Measurements from ENCODE around the gene EMC7.
"Not testable (repeated sequence)": the region's sequence is repeated elsewhere in the genome, so short reads cannot be mapped to it uniquely, and the experiment has no call there.

Gene EMC7

GRCh38 chr15:34101366-34102174, at the start of gene EMC7, which contains the start of gene PGBD4:
Gene EMC7 (minus strand): TSS chr15:34101862. CDS start chr15:34101839, 23 bp downstream.
Gene PGBD4 (plus strand): TSS chr15:34102083. CDS start chr15:34102532, 449 bp downstream.
- DNase-seq, result peak; percentile 98 to 99

DNA sequence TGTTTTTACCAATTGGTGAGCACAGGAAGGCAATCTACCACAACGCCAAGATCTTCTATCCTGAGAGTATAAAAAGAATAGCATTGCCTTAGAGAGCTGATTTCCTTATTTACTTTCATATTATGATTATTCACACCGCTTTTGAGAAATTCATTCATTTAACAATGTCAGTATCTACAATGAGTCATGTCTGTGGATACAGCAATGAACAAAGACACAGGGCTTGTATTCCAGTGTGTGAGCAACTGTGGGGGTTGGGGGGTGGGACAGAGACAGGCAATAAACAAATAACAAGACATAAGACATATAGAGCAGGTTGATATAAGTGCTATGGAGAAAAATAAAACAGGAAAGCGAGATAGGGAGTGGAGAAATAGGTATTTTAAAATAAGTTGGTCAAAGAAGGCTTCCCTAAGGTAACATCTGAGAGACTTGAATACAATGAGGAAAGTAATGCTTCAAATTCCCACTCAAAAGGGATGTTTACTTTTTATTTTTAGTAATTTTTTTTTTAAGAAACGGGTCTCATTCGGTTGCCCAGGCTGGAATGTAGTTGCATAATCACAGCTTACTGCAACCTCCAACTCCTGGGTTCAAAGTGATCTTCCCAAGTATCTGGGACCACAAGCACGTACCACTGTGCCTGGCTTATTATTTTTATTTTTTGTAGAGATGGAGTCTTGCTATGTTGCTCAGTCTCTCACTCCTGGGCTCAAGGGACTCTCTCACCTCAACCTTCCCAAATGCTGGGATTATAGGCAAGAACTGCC, 45.9 kb upstream of the EMC7 start:
- DNase-seq, result no peak

GRCh38 chr15:34133511-34133910, 31.8 kb upstream of the EMC7 start:
- no peak for DNase-seq

GRCh38 chr15:34132881-34133280, 31.2 kb upstream of the EMC7 start:
- no peak for DNase-seq

- no peak for DNase-seq
Measured at GRCh38 chr15:34128898-34129297, 27.2 kb upstream of the EMC7 start.

DNA sequence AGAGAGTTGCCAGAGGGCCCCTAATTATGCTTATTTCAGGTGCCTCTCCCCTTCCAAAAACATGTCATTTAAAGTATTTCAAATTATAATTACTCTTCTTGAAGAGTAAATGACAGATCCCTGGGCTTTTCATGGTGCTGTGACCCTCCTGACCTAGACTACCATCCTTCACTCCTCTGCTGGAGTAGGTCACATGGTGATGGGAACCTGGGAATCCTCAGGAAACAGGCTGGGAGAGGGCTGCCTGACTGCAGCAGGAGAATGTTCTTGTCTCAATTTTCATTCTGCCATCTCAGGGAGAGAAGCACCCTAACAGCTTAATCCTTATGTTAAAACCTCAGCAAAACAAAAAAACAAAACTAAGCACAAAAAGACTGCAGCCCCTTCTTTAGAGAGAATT, 24.9 kb upstream of the EMC7 start:
- DNase-seq, result no peak

DNA sequence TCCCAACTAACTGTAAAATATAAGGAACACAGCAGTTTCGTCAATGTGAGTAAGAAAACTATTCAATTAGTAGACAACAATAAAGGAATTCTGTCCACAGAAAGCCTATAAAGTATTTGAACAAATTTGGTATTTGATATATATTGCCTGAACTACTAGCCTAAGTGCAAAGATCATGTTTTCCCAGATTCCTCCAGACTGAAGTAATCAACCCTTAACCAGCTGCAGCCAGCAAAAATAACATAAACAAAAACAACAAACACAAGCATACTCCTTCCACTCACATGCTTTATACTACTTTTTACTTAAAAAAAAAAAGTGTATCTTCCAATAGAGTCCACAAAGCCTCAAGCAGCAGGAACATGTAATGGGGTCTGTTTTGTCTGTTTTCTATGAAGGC, 24.3 kb upstream of the EMC7 start:
- no peak for DNase-seq

GRCh38 chr15:34124651-34125050, 23.0 kb upstream of the EMC7 start:
- DNase-seq, result no peak

DNA sequence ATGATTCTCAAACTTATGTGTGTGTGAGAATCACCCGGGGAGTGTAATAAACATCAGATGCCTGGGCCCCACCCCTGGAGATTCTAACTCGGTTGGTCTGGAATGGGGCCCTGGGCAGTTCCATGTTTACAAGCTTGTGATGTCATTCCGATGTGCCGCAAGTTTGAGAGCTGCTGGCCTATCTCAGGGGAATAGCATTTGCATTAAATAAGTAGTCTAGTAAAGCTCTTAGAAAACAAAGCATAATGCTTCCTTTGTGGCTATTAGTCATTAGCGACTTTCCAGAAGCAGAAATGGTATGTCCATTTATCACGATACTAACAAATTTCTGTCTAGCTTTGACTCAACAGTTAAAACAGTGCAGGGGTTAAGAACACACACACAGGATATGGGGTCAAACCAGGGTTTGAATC, 21.1 kb upstream of the EMC7 start:
- DNase-seq, result no peak

DNA sequence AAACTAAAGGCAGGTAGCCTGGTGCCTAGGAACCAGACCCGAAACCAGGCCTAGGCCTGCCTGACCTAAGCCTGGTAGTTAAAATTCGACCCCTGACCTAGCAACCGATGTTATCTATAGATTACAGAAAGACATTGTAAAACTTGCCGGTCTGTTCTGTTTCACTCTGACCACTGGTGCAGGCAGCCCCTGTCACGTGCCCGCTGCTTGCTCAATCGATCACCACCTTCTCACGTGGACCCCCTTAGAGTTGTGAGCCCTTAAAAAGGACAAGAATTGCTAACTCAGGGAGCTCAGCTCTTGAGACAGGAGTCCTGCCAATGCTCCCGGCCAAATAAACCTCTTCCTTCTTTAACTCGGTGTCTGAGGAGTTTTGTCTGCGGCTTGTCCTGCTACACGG, 20.1 kb upstream of the EMC7 start:
- not testable (repeated sequence) for DNase-seq

GRCh38 chr15:34120420-34120819, 18.8 kb upstream of the EMC7 start:
- not testable (repeated sequence) for DNase-seq

DNA sequence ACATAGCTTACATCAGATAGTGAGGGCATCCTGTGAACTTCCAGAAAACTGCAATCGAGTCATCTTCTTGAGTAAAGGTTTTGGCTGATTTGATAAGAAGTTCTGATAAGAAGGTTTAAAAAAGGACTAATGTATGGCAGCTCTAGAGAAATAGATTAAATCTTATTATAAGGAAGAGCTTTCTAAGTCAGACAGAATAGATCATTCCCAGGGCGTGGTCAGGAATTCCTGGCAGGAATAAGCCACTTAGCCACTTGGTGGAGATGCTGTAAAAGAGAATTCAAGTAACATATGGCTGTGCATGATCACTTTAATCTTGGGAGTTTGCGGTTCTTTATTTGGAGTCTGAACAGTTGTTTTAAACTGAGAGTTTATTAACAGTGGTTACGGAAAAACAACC, 17.6 kb upstream of the EMC7 start:
- no peak for DNase-seq

DNA sequence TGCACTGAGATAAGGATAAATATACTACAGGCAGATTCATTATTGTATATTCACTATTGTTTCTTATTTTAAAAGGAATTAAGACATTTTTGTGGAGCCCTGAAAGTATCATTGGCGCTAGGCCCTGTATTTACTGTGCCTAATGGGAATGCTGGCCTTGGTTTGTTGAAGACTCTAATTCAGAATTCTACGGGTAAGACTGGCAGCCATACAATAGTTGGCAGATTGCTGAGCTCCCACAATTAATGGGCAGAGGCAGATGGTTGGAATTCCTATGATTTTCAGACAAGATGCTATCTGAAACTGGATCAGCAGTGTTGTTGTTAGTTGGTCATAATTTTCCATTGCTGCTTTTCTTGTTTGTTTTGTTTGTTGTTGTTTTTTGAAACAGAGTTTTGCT, 15.0 kb upstream of the EMC7 start:
- no peak for DNase-seq

DNA sequence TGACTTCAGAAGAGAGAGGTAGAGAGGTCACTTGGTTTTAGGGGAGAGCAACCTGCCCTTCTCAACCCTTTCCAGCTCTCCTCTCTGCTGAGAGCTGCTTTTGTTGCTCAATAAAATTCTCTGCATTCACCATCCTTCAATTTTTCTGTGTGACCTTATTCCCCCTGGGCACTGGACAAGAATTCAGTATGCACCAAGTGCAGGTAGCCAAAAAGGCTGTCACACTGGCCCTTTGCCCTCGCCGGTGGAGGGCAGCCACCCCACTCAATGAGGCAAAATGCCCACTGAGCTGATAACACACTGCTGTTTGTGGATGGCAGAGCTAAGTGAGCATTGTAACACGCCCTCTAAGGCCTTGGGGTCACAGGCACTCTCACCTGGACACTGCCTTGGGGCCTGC, 13.1 kb upstream of the EMC7 start:
- no peak for DNase-seq

- no peak for DNase-seq
Measured at GRCh38 chr15:34114215-34114614, 12.6 kb upstream of the EMC7 start.

GRCh38 chr15:34111488-34111887, 9.8 kb upstream of the EMC7 start:
- DNase-seq, result no peak

DNA sequence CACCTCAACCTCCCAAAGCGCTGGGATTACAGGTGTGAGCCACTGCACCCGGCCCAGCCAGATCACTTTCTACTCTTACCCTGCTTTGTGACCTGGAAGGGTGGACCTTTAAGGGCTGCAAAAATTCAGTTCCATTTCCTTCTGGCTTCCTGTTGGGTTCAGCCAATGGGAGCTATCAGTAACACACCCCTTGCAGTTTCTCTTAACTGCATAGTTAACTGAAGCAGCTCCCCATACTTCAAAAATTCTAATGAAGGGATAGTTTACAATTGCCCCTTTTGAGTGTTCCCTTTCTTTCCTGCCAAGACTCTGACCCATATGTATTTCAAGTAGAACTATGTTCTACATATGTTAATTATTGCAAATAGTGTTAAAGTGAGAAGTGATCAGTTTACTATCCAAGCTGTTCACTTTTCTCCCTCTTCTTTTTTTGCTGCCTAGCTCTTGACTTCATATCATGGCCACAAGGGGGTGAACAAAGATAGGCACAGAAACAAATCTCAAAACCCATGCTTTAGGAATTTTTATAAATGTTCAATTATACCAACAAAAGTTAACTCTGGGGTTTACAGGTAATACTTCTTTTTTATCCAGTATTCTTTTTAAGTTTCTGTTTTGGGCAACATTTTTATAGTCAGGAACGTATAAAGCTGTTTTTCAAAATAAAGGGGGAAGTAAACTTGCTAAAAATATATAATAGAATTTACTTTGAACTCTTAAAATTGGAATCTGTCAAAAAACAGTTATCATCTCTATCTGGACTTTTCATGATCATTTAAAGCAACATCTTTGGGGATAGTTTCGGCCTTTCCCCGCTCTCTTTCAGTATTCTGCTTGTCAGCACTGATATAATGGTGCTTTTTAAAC, 8.4 kb upstream of the EMC7 start:
- no peak for DNase-seq

- DNase-seq, result no peak
Measured at GRCh38 chr15:34107315-34107714, 5.7 kb upstream of the EMC7 start.

- DNase-seq, result no peak
Measured at GRCh38 chr15:34106423-34106822, 4.8 kb upstream of the EMC7 start.

GRCh38 chr15:34102175-34102925, 688 bp upstream of the EMC7 start:
- DNase-seq, result no peak

DNA sequence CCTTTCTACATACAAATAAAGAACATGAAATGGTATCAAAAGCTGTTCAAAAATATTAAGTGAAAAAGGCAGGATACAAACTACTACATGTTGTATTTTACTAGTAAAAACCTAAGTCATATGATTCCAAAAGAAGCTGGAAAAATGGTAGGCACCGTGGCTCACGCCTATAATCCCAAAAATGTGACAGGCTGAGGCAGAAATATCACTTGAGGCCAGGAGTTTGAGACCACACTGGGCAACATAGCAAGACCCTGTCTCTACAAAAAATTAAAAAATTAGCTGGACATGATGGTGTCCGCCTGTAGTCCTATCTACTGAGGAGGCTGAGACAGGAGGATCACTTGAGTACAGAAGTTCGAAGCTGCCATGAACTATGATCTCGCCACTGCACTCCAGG, 1.7 kb downstream of the EMC7 start:
- no peak for DNase-seq

DNA sequence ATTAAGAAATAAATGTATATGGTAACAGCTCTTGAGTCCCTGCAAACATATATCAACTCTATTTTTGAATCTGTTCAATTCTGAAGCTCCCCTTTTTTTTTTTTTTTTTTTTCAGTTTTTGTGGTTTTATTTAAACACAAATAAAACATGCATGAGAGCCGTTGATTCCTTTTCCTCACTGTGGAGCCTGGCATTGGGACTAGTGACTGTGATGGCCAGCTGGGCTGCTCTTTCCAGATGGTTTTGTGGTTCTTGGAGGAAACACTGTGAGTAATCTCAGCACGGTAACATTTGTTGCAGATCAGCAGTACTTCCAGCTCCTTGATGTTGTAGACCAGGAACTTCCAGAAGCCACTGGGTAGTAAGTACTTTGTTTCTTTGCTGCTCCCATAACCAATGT, 15.9 kb downstream of the EMC7 start:
- no peak for DNase-seq

Measured in hippocampal formation (tissue), 2 donors.